Activated B cell treated with CpG ODN at 0.5 μM for 24 hours (primary cell): ENCODE data around the gene OLFML2B. TPM values are rescaled to one million over a fixed set of nuclear protein-coding genes. Genes with fewer than 3 reads are reported as not detected.

Experiments used
- ATAC-seq: fragments of 200-7000 bp; cut with Tn5 transposase; one replicate; pipeline ENCODE4 v1.10.0; 2021; ENCODE audit warnings: low read depth, mild to moderate bottlenecking, moderate library complexity
- CTCF ChIA-PET: fragments of 350-600 bp; sonication (Branson Sonifier 250); formaldehyde crosslinking; loops from one replicate; lab custom pipeline; 2021; ENCODE audit warnings: antibody characterized with exemption; lab: Charles Lee
- POLR2A ChIA-PET: fragments of 350-600 bp; sonication (Branson Sonifier 250); formaldehyde crosslinking; loops from one replicate; lab custom pipeline; 2021; ENCODE audit warnings: antibody characterized with exemption; lab: Charles Lee
- DNase-seq: peaks from one replicate; pipeline ENCODE4 v3.0.0; 2022
- H3K27ac Mint-ChIP-seq: one replicate; pipeline ENCODE4 v1.8.0; 2020; ENCODE audit warnings: mixed read lengths
- H3K27me3 Mint-ChIP-seq: one replicate; pipeline ENCODE4 v1.8.0; 2021; ENCODE audit warnings: mixed read lengths
- H3K36me3 Mint-ChIP-seq: one replicate; pipeline ENCODE4 v1.8.0; 2021; ENCODE audit warnings: low read depth, mixed read lengths
- H3K4me1 Mint-ChIP-seq: one replicate; pipeline ENCODE4 v1.8.0; 2021; ENCODE audit warnings: mixed read lengths
- H3K4me3 Mint-ChIP-seq: one replicate; pipeline ENCODE4 v1.8.0; 2020; ENCODE audit warnings: mild to moderate bottlenecking, mixed read lengths
- H3K9me3 Mint-ChIP-seq: one replicate; pipeline ENCODE4 v1.8.0; 2020; ENCODE audit warnings: mixed read lengths
- intact Hi-C: fragments of 100-400 bp; cut with micrococcal nuclease; formaldehyde crosslinking; loops from one replicate; pipeline ENCODE4 v1.15.1; 2024
- total RNA-seq: library from RNA; stranded (reverse); gene quantifications from 2 replicates; pipeline ENCODE4 v1.2.3, GENCODE V29; 2022
- TF ChIP-seq, protein P1 (sequence below): fragments of 200-600 bp; IDR thresholded peaks from one replicate; pipeline ENCODE4 v1.8.0; 2022; ENCODE audit warnings: antibody characterized with exemption, mild to moderate bottlenecking

OLFML2B gene
- total RNA-seq, 1 donor from 2014 or later, result not detected

DNA sequence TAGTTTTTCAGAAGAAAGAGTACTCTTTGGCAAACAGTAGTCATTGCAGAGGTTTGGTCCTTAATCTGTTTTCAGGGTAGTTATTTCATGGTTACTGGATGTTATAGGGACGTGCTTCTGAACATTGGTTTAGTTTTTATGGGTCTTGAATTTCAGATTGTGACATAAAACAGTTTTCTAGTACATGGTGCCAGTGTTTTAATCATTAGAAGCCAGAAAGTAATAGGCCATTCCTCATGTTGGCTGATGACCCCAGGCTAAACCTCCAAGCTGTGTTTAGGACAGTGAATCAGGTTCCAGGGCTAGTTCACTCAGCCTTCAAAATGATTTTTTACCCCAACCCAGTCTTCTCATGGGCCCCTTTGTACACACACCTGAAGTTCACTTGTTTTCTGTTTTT is 73.3 kb downstream of the OLFML2B start:
- peaks cover 45% of the 10 kb centered on the region for H3K36me3 Mint-ChIP-seq
- H3K4me1 Mint-ChIP-seq, result peaks cover 6% of the 10 kb centered on the region
- DNase-seq, result no peak
- H3K9me3 Mint-ChIP-seq, result no peaks in the 10 kb centered on the region
- H3K27me3 Mint-ChIP-seq, result no peaks in the 10 kb centered on the region
- ATAC-seq, result no peak
- TF ChIP-seq, protein P1, sequence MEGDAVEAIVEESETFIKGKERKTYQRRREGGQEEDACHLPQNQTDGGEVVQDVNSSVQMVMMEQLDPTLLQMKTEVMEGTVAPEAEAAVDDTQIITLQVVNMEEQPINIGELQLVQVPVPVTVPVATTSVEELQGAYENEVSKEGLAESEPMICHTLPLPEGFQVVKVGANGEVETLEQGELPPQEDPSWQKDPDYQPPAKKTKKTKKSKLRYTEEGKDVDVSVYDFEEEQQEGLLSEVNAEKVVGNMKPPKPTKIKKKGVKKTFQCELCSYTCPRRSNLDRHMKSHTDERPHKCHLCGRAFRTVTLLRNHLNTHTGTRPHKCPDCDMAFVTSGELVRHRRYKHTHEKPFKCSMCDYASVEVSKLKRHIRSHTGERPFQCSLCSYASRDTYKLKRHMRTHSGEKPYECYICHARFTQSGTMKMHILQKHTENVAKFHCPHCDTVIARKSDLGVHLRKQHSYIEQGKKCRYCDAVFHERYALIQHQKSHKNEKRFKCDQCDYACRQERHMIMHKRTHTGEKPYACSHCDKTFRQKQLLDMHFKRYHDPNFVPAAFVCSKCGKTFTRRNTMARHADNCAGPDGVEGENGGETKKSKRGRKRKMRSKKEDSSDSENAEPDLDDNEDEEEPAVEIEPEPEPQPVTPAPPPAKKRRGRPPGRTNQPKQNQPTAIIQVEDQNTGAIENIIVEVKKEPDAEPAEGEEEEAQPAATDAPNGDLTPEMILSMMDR, result no peak
- no peak overlapping the region for H3K4me3 Mint-ChIP-seq
- ChIA-PET CTCF (no interaction called here), POLR2A (no interaction called here)
- H3K27ac Mint-ChIP-seq, result no peak overlapping the region
- intact Hi-C loops, result no loop called here

DNA sequence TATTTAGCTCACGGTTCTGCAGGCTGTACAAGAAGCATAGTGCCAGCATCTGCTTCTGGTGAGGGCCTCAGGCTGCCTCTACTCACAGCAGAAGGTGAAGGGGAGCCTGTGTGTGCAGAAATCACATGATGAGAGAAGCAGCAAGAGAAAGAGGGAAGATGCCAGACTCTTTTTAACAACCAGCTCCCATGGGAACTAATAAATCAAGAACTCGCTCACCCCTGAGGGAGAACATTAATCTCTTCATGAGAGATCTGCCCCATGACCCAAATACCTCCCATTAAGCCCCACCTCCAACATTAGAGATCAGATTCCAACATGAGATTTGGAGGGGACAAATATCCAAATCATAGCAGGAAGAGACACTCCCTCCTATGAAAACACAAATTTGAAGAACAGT is 74.1 kb downstream of the OLFML2B start:
- Mint-ChIP-seq H3K9me3 (no peaks in the 10 kb centered on the region), H3K27me3 (no peaks in the 10 kb centered on the region), H3K4me1 (peaks cover 6% of the 10 kb centered on the region), H3K27ac (no peak overlapping the region), H3K36me3 (peaks cover 48% of the 10 kb centered on the region), H3K4me3 (no peak overlapping the region)
- TF ChIP-seq, protein P1, result no peak
- CTCF ChIA-PET, result no interaction called here
- ATAC-seq, result no peak
- intact Hi-C loops, result no loop called here
- DNase-seq, result no peak
- POLR2A ChIA-PET, result no interaction called here

- ChIA-PET CTCF (no interaction called here), POLR2A (no interaction called here)
- Mint-ChIP-seq H3K27ac (no peak overlapping the region), H3K27me3 (no peaks in the 10 kb centered on the region), H3K4me3 (no peak overlapping the region), H3K36me3 (peaks cover 53% of the 10 kb centered on the region), H3K4me1 (peaks cover 4% of the 10 kb centered on the region), H3K9me3 (no peaks in the 10 kb centered on the region)
- ATAC-seq (no peak), DNase-seq (no peak)
- TF ChIP-seq, protein P1, result no peak
- intact Hi-C loops, result no loop called here
Measured at GRCh38 chr1:161948435-161948834, 75.2 kb downstream of the OLFML2B start.

GRCh38 chr1:161946071-161946987 is 77.3 kb downstream of the OLFML2B start:
- CTCF ChIA-PET, result no interaction called here
- no peak overlapping the region for H3K27ac Mint-ChIP-seq
- ATAC-seq (no peak), DNase-seq (no peak)
- peaks cover 61% of the 10 kb centered on the region for H3K36me3 Mint-ChIP-seq
- TF ChIP-seq, protein P1, result no peak
- no peaks in the 10 kb centered on the region for H3K4me1 Mint-ChIP-seq
- intact Hi-C loops, result no loop called here
- POLR2A ChIA-PET, result no interaction called here
- no peaks in the 10 kb centered on the region for H3K9me3 Mint-ChIP-seq
- no peaks in the 10 kb centered on the region for H3K27me3 Mint-ChIP-seq
- H3K4me3 Mint-ChIP-seq, result no peak overlapping the region

DNA sequence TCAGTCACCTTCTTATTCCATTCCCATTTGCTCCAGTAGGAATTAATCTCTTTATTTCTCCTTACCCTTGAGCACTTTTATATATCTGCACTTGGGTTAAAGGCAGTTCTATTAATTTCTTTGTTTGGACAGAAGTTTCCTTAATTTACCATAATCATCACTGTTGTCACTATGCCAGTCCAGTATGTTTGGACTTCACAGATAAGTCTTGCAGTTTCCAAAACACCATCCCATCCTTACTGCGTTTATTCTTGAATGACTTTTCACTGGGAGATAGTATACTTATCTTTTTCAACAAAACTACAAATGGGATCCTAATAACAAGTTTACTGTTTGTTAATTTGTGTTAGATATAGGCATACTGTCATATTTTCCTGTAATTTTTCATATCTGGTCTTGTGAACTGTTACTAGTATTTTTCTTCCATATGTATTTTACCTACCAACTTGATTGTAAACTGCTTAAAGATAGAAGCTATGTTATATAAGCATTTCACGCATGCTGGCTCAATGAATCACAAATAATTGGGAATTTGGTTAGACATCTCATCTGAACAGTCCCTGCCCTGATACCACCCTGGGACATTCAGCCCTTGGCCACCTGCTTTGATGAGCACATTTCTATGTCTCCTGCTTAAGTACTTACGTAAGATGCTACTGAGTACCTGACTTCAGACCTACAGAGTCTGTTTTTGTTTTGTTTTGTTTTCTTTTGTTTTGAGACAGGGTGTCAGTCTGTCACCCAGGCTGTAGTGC is 78.2 kb downstream of the OLFML2B start:
- ATAC-seq (no peak), DNase-seq (no peak)
- H3K4me1 Mint-ChIP-seq, result no peaks in the 10 kb centered on the region
- intact Hi-C loops, result no loop called here
- H3K9me3 Mint-ChIP-seq, result no peaks in the 10 kb centered on the region
- ChIA-PET CTCF (no interaction called here), POLR2A (no interaction called here)
- no peak overlapping the region for H3K4me3 Mint-ChIP-seq
- peaks cover 59% of the 10 kb centered on the region for H3K36me3 Mint-ChIP-seq
- no peak overlapping the region for H3K27ac Mint-ChIP-seq
- TF ChIP-seq, protein P1, result no peak
- no peaks in the 10 kb centered on the region for H3K27me3 Mint-ChIP-seq
